Tibial nerve (tissue), 4 donors: ENCODE data around the gene JTB. TPM values are rescaled to one million over a fixed set of nuclear protein-coding genes. Genes with fewer than 3 reads are reported as not detected.

ENCODE experiments used
- DNase-seq, 2 donors: peaks; one replicate each; pipeline ENCODE4 v3.0.0-alpha.2; 2019; ENCODE audit warnings: low spot score in 2 of 2
- H3K27ac ChIP-seq, 4 donors: fragments of 200-600 bp; sonication (generic) in 3 of 4; one replicate each; pipeline ENCODE4 v1.5.1; 2017 to 2019; ENCODE audit warnings: mild to moderate bottlenecking in 1 of 4
- H3K27me3 ChIP-seq, 2 donors: fragments of 200-600 bp; sonication (generic) in 1 of 2; one replicate each; pipeline versions ENCODE4 v1.5.1 to v1.6.0; 2017 to 2019
- H3K36me3 ChIP-seq, 3 donors: fragments of 200-600 bp; sonication (generic); one replicate each; pipeline ENCODE4 v1.5.1; 2018 to 2019
- H3K4me1 ChIP-seq, 4 donors: fragments of 200-600 bp; sonication (generic) in 3 of 4; one replicate each; pipeline ENCODE4 v1.5.1; 2017 to 2019
- H3K4me3 ChIP-seq, 4 donors: fragments of 200-600 bp; sonication (generic) in 3 of 4; one replicate each; pipeline ENCODE4 v1.5.1; 2017 to 2019; ENCODE audit warnings: mild to moderate bottlenecking in 1 of 4, moderate library complexity in 1 of 4
- H3K9me3 ChIP-seq, 4 donors: fragments of 200-600 bp; sonication (generic) in 3 of 4; one replicate each; pipeline ENCODE4 v1.5.1; 2017 to 2019
- EP300 ChIP-seq, 2 donors: sonication (generic); formaldehyde crosslinking; IDR thresholded peaks; one replicate each; pipeline ENCODE4 v1.6.1; 2017; ENCODE audit warnings: antibody characterized with exemption in 2 of 2, mild to moderate bottlenecking in 1 of 2
- POLR2A ChIP-seq, 2 donors: fragments of 450-650 bp; IDR thresholded peaks; one replicate each; pipeline ENCODE4 v1.6.1; 2017; ENCODE audit warnings: antibody characterized with exemption in 2 of 2, mild to moderate bottlenecking in 2 of 2, moderate library complexity in 2 of 2
- WGBS, 2 donors: methylation state at CpG; one replicate each; pipeline ENCODE4 v1.1.5; 2018; 5-methylcytosine and 5-hydroxymethylcytosine counted together
- total RNA-seq, 4 donors: library from RNA; depleted of rRNA; stranded (reverse); fragments of >200 nt; gene quantifications; one replicate each; pipeline ENCODE4 v1.1.0, GENCODE V29; 2016
- TF ChIP-seq, protein P1 (sequence below), 5 experiments: fragments of 200-600 bp in 3 of 5; fragments of 450-650 bp in 2 of 5; sonication (generic) in 3 of 5; IDR thresholded peaks; one replicate each; pipeline ENCODE4 v1.5.1; 2016 to 2019; ENCODE audit warnings: antibody characterized with exemption in 5 of 5, mild to moderate bottlenecking in 3 of 5, moderate library complexity in 2 of 5

JTB gene
- total RNA-seq, 4 donors from 2014 or later: 149 to 289 (median 241) TPM

- H3K27ac ChIP-seq: peak overlapping the region in 3 of 4 donors; percentile 91 to 98 (median 97)
Measured at GRCh38 chr1:153978274-153978909, 918 bp upstream of the JTB start.

DNA sequence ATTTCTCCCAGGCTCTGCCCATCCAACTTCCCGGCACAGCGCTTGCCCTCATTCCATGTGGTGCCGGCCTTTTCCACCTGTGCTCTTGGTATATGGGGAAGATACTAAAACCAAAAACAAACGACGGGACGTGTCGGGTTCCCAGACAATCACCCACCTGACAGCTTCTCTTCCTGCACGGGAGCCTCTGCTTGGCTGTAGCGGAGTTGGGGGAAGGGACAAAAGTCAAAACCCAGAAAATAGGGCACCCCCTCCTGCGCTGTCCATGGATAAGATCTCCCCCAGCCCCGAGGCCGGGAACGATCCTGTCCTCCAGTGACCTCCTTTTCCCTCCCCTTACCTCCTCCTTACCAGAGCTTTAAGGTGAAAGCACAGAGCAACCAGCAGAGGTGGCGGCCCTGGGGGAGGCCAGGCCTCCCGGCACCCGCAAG is 640 bp downstream of the JTB start:
- 1 to 2% methylated on average over 16 of the region's 16 CpGs for WGBS, 2 donors
- Histone ChIP-seq H3K27ac (peak overlapping the region; percentile 82 to 98 (median 94)), H3K4me1 (peaks cover 0 to 24% (median 12%) of the 10 kb centered on the region in 4 donors), H3K9me3 (no peaks in the 10 kb centered on the region), H3K36me3 (peaks cover 0 to 59% (median 0%) of the 10 kb centered on the region in 3 donors), H3K27me3 (no peaks in the 10 kb centered on the region), H3K4me3 (peak overlapping the region; percentile 83 to 100 (median 98))
- TF ChIP-seq EP300 (IDR thresholded peaks at IDR 0.05): no peak
- no peak for TF ChIP-seq POLR2A (IDR thresholded peaks at IDR 0.05)
- TF ChIP-seq, protein P1, sequence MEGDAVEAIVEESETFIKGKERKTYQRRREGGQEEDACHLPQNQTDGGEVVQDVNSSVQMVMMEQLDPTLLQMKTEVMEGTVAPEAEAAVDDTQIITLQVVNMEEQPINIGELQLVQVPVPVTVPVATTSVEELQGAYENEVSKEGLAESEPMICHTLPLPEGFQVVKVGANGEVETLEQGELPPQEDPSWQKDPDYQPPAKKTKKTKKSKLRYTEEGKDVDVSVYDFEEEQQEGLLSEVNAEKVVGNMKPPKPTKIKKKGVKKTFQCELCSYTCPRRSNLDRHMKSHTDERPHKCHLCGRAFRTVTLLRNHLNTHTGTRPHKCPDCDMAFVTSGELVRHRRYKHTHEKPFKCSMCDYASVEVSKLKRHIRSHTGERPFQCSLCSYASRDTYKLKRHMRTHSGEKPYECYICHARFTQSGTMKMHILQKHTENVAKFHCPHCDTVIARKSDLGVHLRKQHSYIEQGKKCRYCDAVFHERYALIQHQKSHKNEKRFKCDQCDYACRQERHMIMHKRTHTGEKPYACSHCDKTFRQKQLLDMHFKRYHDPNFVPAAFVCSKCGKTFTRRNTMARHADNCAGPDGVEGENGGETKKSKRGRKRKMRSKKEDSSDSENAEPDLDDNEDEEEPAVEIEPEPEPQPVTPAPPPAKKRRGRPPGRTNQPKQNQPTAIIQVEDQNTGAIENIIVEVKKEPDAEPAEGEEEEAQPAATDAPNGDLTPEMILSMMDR (IDR thresholded peaks at IDR 0.05): no peak
- DNase-seq: no peak

More at GRCh38 chr1:153978274-153978909, 918 bp upstream of the JTB start:
- DNase-seq: no peak
- TF ChIP-seq, protein P1 (IDR thresholded peaks at IDR 0.05): no peak
- TF ChIP-seq POLR2A (IDR thresholded peaks at IDR 0.05) (no peak), EP300 (IDR thresholded peaks at IDR 0.05) (no peak)
- H3K4me3 ChIP-seq: peak overlapping the region; percentile 83 to 100 (median 98)
- 70 to 72% methylated on average over 9 of the region's 9 CpGs for WGBS, 2 donors
- peaks cover 0 to 28% (median 12%) of the 10 kb centered on the region in 4 donors for H3K4me1 ChIP-seq
- H3K9me3 ChIP-seq: no peaks in the 10 kb centered on the region
- H3K36me3 ChIP-seq: peaks cover 0 to 59% (median 0%) of the 10 kb centered on the region in 3 donors
- H3K27me3 ChIP-seq: no peaks in the 10 kb centered on the region

GRCh38 chr1:153973525-153973924 is 3.9 kb downstream of the JTB start:
- H3K27ac ChIP-seq: no peak overlapping the region
- TF ChIP-seq, protein P1 (IDR thresholded peaks at IDR 0.05): no peak
- no peak for TF ChIP-seq POLR2A (IDR thresholded peaks at IDR 0.05)
- TF ChIP-seq EP300 (IDR thresholded peaks at IDR 0.05): no peak

DNA sequence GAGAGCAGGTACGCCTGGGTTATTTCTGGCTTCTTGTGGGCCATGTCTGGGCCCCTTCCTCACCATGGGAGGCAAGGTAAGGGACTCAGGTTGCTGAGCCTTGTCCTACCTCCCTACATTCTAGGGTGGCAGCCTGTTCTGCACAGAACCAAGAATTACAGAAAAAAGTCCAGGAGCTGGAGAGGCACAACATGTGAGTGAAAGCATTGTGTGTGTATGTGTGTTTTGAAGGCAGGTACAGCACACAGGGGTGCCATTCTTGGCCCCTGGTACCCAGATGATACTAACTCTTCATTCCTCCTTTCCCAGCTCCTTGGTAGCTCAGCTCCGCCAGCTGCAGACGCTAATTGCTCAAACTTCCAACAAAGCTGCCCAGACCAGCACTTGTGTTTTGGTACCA is 4.4 kb downstream of the JTB start:
- H3K27ac ChIP-seq: no peak overlapping the region
- no peak overlapping the region for H3K4me3 ChIP-seq
- peaks cover 0 to 40% (median 0%) of the 10 kb centered on the region in 3 donors for H3K36me3 ChIP-seq
- TF ChIP-seq EP300 (IDR thresholded peaks at IDR 0.05): no peak
- TF ChIP-seq, protein P1 (IDR thresholded peaks at IDR 0.05): no peak
- no peak for TF ChIP-seq POLR2A (IDR thresholded peaks at IDR 0.05)
- H3K4me1 ChIP-seq: peaks cover 0 to 27% (median 15%) of the 10 kb centered on the region in 4 donors
- H3K9me3 ChIP-seq: no peaks in the 10 kb centered on the region
- no peaks in the 10 kb centered on the region for H3K27me3 ChIP-seq
- WGBS, 2 donors: 92 to 93% methylated on average over 3 of the region's 3 CpGs
- no peak for DNase-seq

More at GRCh38 chr1:153973525-153973924, 3.9 kb downstream of the JTB start:
- Histone ChIP-seq H3K36me3 (peaks cover 0 to 40% (median 0%) of the 10 kb centered on the region in 3 donors), H3K4me3 (no peak overlapping the region), H3K9me3 (no peaks in the 10 kb centered on the region), H3K4me1 (peaks cover 0 to 27% (median 14%) of the 10 kb centered on the region in 4 donors), H3K27me3 (no peaks in the 10 kb centered on the region)
- DNase-seq: no peak
- 71 to 77% methylated on average over 7 of the region's 7 CpGs for WGBS, 2 donors

- H3K4me1 ChIP-seq: peaks cover 0 to 27% (median 18%) of the 10 kb centered on the region in 4 donors
- WGBS, 2 donors: 88 to 89% methylated on average over 2 of the region's 2 CpGs
- no peak overlapping the region for H3K27ac ChIP-seq
- no peaks in the 10 kb centered on the region for H3K27me3 ChIP-seq
- peaks cover 0 to 34% (median 0%) of the 10 kb centered on the region in 3 donors for H3K36me3 ChIP-seq
- H3K4me3 ChIP-seq: no peak overlapping the region
- no peak for TF ChIP-seq POLR2A (IDR thresholded peaks at IDR 0.05)
- TF ChIP-seq, protein P1 (IDR thresholded peaks at IDR 0.05): no peak
- no peaks in the 10 kb centered on the region for H3K9me3 ChIP-seq
- DNase-seq: no peak
Measured at GRCh38 chr1:153970346-153970745, 7.1 kb downstream of the JTB start.
